Measurements from ENCODE around the gene OAF.

- TF ChIP-seq ZNF274 (IDR thresholded peaks at IDR 0.05; ENCODE audit: low read depth, low read length) (no peak), CTCF (IDR thresholded peaks at IDR 0.05 in 2 of 3, conservative IDR thresholded peaks at IDR 0.05 in 1 of 3; ENCODE audit: borderline replicate concordance in 1 of 3, insufficient read depth in 1 of 3, low read depth in 2 of 3, low read length in 2 of 3) (no peak), TCF7L2 (IDR thresholded peaks at IDR 0.05; ENCODE audit: borderline replicate concordance, extremely low read depth, insufficient read depth, insufficient read length) (no peak), EZH2 (IDR thresholded peaks at IDR 0.05) (no peak)
Measured at GRCh38 chr11:120248551-120249278, 37.9 kb downstream of the OAF start.

All from HCT116 (cell line).